Natural killer cell (primary cell): Measurements from ENCODE around the gene GATD1. TPM values are rescaled to one million over a fixed set of nuclear protein-coding genes. Genes with fewer than 3 reads are reported as not detected.
A peak's percentile ranks its signal among the peaks of the same experiment; 100 is the strongest.

ENCODE experiments used
- ATAC-seq, 3 donors: fragments of 150-1000 bp in 2 of 3; fragments of 200-7000 bp in 1 of 3; cut with Tn5 transposase; 1 replicate in 1 of 3; 2 replicates in 2 of 3; pipeline ENCODE4 v1.10.0; 2021; ENCODE audit warnings: mild to moderate bottlenecking in 2 of 3, moderate library complexity in 2 of 3
- DNase-seq, 2 donors: peaks; one replicate each; pipeline versions ENCODE4 v3.0.0 to v3.0.0-alpha.2; 2013 to 2021; ENCODE audit warnings: mixed read lengths in 1 of 2
- H3K27ac ChIP-seq: one replicate; pipeline ENCODE4 v1.5.1; 2013; ENCODE audit warnings: mild to moderate bottlenecking, low read length
- H3K27me3 ChIP-seq: one replicate; pipeline ENCODE4 v1.6.1; 2013; ENCODE audit warnings: low read length; ENCODE audit not compliant: control insufficient read depth, insufficient read depth
- H3K36me3 ChIP-seq: one replicate; pipeline ENCODE4 v1.6.1; 2013; ENCODE audit warnings: low read length; ENCODE audit not compliant: control insufficient read depth, insufficient read depth
- H3K4me1 ChIP-seq: one replicate; pipeline ENCODE4 v1.6.1; 2013; ENCODE audit warnings: low read length; ENCODE audit not compliant: control insufficient read depth, insufficient read depth
- H3K4me3 ChIP-seq: one replicate; pipeline ENCODE4 v1.5.1; 2013; ENCODE audit warnings: low read length
- H3K9me3 ChIP-seq: one replicate; pipeline ENCODE4 v1.6.1; 2013; ENCODE audit warnings: low read length; ENCODE audit not compliant: control insufficient read depth, insufficient read depth
- H3K27ac Mint-ChIP-seq, 2 donors: one replicate each; pipeline ENCODE4 v1.8.0; 2022; ENCODE audit warnings: mild to moderate bottlenecking in 2 of 2, mixed read lengths in 2 of 2, moderate library complexity in 1 of 2
- H3K27me3 Mint-ChIP-seq, 2 donors: one replicate each; pipeline ENCODE4 v1.8.0; 2022; ENCODE audit warnings: low read depth in 2 of 2, mixed read lengths in 2 of 2
- H3K36me3 Mint-ChIP-seq: one replicate; pipeline ENCODE4 v1.8.0; 2022; ENCODE audit warnings: mixed read lengths
- H3K4me1 Mint-ChIP-seq, 2 donors: one replicate each; pipeline ENCODE4 v1.8.0; 2022; ENCODE audit warnings: mixed read lengths in 2 of 2
- H3K4me3 Mint-ChIP-seq: one replicate; pipeline ENCODE4 v1.8.0; 2022; ENCODE audit warnings: mild to moderate bottlenecking, moderate library complexity, mixed read lengths
- H3K9me3 Mint-ChIP-seq, 2 donors: one replicate each; pipeline ENCODE4 v1.8.0; 2022; ENCODE audit warnings: mixed read lengths in 2 of 2
- WGBS: methylation state at CpG from one replicate; pipeline ENCODE4 v1.1.7; 2013; ENCODE audit warnings: missing lambda C conversion rate; ENCODE audit not compliant: insufficient coverage; 5-methylcytosine and 5-hydroxymethylcytosine counted together
- intact Hi-C: fragments of 100-400 bp; cut with micrococcal nuclease; formaldehyde crosslinking; loops from one replicate; pipeline ENCODE4 v1.14.2; 2022
- total RNA-seq, 4 donors: library from RNA; stranded (reverse); fragments of 120-200 nt in 1 of 4; gene quantifications; one replicate each; pipeline versions ENCODE4 v1.2.3 to v1.2.4, GENCODE V29; 2013 to 2022
- TF ChIP-seq, protein P1 (sequence below): fragments of 200-600 bp; IDR thresholded peaks from one replicate; pipeline ENCODE4 v1.8.0; 2022; ENCODE audit warnings: antibody characterized with exemption

Gene GATD1
- total RNA-seq, 3 donors from 2014 or later (not counting 1 experiment from before 2014, with no cell fraction given), result 40.4 to 43.1 (median 42.1) TPM

DNA sequence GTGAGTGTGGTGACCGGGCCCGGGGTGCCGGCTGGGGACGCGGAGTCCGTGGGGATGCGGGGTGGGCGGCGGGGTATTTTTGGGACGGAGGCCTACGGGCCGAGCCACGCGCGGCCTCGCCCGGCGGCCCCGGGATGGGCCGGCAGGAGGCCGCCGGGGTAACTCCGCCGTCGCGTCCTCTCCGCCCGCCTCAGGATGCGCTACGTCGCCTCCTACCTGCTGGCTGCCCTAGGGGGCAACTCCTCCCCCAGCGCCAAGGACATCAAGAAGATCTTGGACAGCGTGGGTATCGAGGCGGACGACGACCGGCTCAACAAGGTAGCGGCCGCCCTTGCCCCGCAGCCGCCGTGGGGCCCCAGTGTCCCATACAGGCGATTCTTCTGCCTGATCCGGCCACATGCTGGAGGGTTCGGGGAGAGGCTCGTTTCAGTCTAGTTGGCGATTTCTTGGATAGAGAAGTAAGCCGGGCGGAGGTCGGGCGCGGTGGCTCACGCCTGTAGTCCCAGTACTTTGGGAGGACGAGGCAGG is 32.8 kb upstream of the GATD1 start:
- peak overlapping the region; percentile 90 for H3K4me3 Mint-ChIP-seq
- H3K36me3 ChIP-seq, result peaks cover 26% of the 10 kb centered on the region
- no peaks in the 10 kb centered on the region for H3K36me3 Mint-ChIP-seq
- peak overlapping the region; percentile 50 for H3K4me3 ChIP-seq
- no peak for DNase-seq
- H3K27ac Mint-ChIP-seq, result peak overlapping the region; percentile 94 to 95
- TF ChIP-seq, protein P1, sequence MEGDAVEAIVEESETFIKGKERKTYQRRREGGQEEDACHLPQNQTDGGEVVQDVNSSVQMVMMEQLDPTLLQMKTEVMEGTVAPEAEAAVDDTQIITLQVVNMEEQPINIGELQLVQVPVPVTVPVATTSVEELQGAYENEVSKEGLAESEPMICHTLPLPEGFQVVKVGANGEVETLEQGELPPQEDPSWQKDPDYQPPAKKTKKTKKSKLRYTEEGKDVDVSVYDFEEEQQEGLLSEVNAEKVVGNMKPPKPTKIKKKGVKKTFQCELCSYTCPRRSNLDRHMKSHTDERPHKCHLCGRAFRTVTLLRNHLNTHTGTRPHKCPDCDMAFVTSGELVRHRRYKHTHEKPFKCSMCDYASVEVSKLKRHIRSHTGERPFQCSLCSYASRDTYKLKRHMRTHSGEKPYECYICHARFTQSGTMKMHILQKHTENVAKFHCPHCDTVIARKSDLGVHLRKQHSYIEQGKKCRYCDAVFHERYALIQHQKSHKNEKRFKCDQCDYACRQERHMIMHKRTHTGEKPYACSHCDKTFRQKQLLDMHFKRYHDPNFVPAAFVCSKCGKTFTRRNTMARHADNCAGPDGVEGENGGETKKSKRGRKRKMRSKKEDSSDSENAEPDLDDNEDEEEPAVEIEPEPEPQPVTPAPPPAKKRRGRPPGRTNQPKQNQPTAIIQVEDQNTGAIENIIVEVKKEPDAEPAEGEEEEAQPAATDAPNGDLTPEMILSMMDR, result no peak
- intact Hi-C loops, result no loop called here
- H3K9me3 Mint-ChIP-seq, result no peaks in the 10 kb centered on the region
- H3K4me1 ChIP-seq, result peaks cover 33% of the 10 kb centered on the region
- peaks cover 22 to 26% of the 10 kb centered on the region in 2 donors for H3K4me1 Mint-ChIP-seq
- WGBS, result under 1% methylated on average over 55 of the region's 55 CpGs
- H3K27me3 ChIP-seq, result no peaks in the 10 kb centered on the region
- H3K27ac ChIP-seq, result peak overlapping the region; percentile 73
- H3K9me3 ChIP-seq, result no peaks in the 10 kb centered on the region
- ATAC-seq, result peak; percentile 6 to 26 (median 19)
- no peaks in the 10 kb centered on the region for H3K27me3 Mint-ChIP-seq

DNA sequence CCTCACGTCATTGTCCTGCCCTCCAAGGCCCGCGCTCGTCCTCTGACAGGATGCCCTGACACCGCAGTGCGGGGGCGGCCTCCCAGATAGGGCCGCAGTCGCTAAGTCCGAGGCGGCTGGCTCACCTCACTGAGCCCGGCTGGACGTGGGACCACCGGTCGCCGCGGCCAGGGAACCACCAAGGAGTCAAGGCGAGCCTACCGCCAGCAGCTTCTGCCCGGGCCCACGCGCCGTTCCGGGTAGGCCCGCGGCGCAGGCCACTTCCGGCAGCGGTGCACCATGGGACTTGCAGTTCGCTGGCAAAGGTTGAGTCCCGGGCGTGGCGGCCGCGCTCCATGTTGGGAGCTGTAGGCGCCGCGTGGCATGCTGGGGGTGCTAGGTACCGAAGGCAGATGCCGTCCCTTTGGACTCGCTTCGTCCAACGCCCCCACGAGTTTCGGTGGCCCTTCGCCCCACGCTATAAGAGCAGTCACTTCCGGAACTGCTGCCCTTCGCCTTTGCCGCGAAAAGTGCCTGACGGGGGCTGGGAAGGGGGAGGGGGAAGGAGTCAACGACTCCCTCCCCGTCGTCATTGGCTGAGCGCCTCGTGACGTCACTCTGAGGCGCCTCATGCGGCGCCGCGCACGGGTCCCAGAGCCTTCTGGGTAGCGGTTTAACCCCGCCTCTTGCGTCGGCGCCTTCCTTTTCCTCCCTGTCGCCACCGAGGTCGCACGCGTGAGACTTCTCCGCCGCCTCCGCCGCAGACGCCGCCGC is 32.2 kb upstream of the GATD1 start, which contains the start of gene RPLP2:
RPLP2 (plus strand) TSS at position 681 of the 753 bp plus-strand sequence. CDS start 268 bp downstream, outside the sequence.
- H3K27me3 ChIP-seq, result no peaks in the 10 kb centered on the region
- Mint-ChIP-seq H3K27me3 (no peaks in the 10 kb centered on the region), H3K36me3 (no peaks in the 10 kb centered on the region), H3K4me3 (peak within 1 kb of the TSS; percentile 90), H3K9me3 (no peaks in the 10 kb centered on the region), H3K4me1 (peaks cover 22 to 27% of the 10 kb centered on the region in 2 donors), H3K27ac (peak within 1 kb of the TSS; percentile 94 to 95)
- TF ChIP-seq, protein P1, result no peak
- peaks cover 37% of the 10 kb centered on the region for H3K4me1 ChIP-seq
- peak; percentile 81 to 93 (median 84) for ATAC-seq
- no peaks in the 10 kb centered on the region for H3K9me3 ChIP-seq
- H3K4me3 ChIP-seq, result peak within 1 kb of the TSS; percentile 50
- H3K27ac ChIP-seq, result peak within 1 kb of the TSS; percentile 83
- under 1% methylated on average over 81 of the region's 81 CpGs for WGBS
- peak; percentile 99 for DNase-seq
- intact Hi-C loops, result loop anchor here (1.0 kb wide), 2 partner anchors 10 to 12 kb away; no protein-coding TSS in a partner anchor
- peaks cover 26% of the 10 kb centered on the region for H3K36me3 ChIP-seq

DNA sequence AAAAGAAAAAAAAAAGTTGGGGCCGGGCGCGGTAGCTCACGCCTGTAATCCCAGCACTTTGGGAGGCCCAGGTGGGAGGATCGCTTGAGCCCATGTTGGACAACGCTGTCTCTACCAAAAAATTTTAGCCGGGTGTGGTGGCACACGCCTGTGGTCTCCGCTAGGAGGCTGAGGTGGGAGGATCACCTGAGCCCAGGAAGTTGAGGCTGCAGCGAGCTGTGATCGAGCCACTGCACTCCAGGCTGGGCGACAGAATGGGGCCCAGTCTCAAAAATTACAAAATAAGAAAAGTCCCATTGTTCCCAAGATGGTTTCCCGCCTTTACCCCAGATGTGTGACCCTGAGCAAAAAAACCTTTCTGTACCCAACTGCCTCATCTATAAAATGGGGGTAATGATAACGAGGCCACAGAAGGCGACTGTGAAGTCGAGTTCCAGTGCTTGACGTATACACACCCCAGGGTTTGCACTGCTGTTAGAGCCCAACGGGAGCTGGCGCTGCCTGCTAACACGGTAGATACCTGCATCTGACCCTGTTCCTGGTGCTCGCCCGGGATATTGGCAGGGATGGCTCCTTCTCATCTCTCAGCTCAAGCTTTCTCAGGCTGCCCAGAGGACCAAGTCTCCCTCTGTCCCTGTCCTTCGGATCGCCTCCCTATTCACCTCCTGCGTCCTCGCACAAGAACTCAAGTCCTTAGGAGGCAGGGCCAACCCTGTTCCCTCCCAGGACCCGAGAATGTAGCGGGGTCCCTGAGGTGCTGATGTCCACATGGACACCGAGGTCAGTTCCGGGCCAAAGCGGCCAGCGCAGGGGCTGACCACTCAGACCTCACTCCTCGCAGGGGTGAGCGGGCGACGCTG is 31.4 kb upstream of the GATD1 start:
- H3K27ac Mint-ChIP-seq, result peak overlapping the region; percentile 94 to 95
- intact Hi-C loops, result loop anchor here (1.0 kb wide), 2 partner anchors 11 kb away; no protein-coding TSS in a partner anchor
- Histone ChIP-seq H3K9me3 (no peaks in the 10 kb centered on the region), H3K4me3 (peak overlapping the region; percentile 50), H3K36me3 (peaks cover 22% of the 10 kb centered on the region), H3K4me1 (peaks cover 45% of the 10 kb centered on the region), H3K27ac (peak overlapping the region; percentile 83), H3K27me3 (no peaks in the 10 kb centered on the region)
- peak overlapping the region; percentile 90 for H3K4me3 Mint-ChIP-seq
- no peaks in the 10 kb centered on the region for H3K9me3 Mint-ChIP-seq
- TF ChIP-seq, protein P1, result no peak
- no peaks in the 10 kb centered on the region for H3K36me3 Mint-ChIP-seq
- no peaks in the 10 kb centered on the region for H3K27me3 Mint-ChIP-seq
- ATAC-seq (no peak), DNase-seq (peak in 1 of 2 donors; percentile 66)
- peaks cover 22 to 32% of the 10 kb centered on the region in 2 donors for H3K4me1 Mint-ChIP-seq
- WGBS, result 26% methylated on average over 36 of the region's 36 CpGs
